GM12878 (cell line): Measurements from ENCODE around the gene TSPAN7. TPM values are rescaled to one million over a fixed set of nuclear protein-coding genes. Genes with fewer than 3 reads are reported as not detected.

Experiments used
- ATAC-seq: fragments of 200-7000 bp; cut with Tn5 transposase; 3 replicates; pipeline ENCODE4 v1.9.1; 2020; ENCODE audit warnings: mild to moderate bottlenecking, moderate library complexity
- BruUV-seq: library from RNA; stranded (reverse); fragments of 400-500 nt; replicated peaks from 2 replicates; lab custom pipeline; 2021; lab: Mats Ljungman, UMichigan
- CTCF ChIA-PET: fragments of 300-600 bp; sonication (Branson Sonifier 250); formaldehyde crosslinking; extraction: SDS; loops from one replicate; lab custom pipeline; 2021; ENCODE audit warnings: inconsistent platforms; lab: Yijun Ruan, JAX
- POLR2A ChIA-PET: fragments of 350-600 bp; formaldehyde crosslinking; extraction: SDS; loops from one replicate; lab custom pipeline; 2021; ENCODE audit warnings: inconsistent platforms; lab: Charles Lee
- RAD21 ChIA-PET: fragments of 300-600 bp; sonication (Branson Sonifier 250); formaldehyde crosslinking; loops from one replicate; lab custom pipeline; 2023; ENCODE audit warnings: antibody characterized with exemption; ENCODE audit not compliant: unreplicated experiment; lab: Charles Lee
- SMC1A ChIA-PET: fragments of 300-600 bp; sonication (Branson Sonifier 250); formaldehyde crosslinking; loops from one replicate; lab custom pipeline; 2023; ENCODE audit not compliant: unreplicated experiment, uncharacterized antibody; lab: Charles Lee
- DNase-seq: peaks from one replicate; pipeline ENCODE4 v3.0.0-alpha.2; 2011; ENCODE audit warnings: low read depth, low spot score
- FAIRE-seq: peaks from 3 replicates; lab custom pipeline; 2011; peaks lifted over from hg19 to GRCh38; lab: Jason Lieb, UNC
- H2AFZ ChIP-seq: 2 replicates; pipeline ENCODE4 v1.6.0; 2011; ENCODE audit warnings: low read depth, low read length, control low read depth; ENCODE audit not compliant: control insufficient read depth
- H3K27ac ChIP-seq: 2 replicates; pipeline ENCODE4 v1.5.1; 2011; ENCODE audit warnings: control low read depth; ENCODE audit not compliant: control insufficient read depth, insufficient read depth
- H3K27me3 ChIP-seq, 2 experiments: replicated peaks in 1 of 2; 2 replicates each; pipeline versions ENCODE4 v1.6.0 to v1.6.1; 2011; ENCODE audit warnings: low read length in 1 of 2; ENCODE audit not compliant: control insufficient read depth in 2 of 2, insufficient read depth in 2 of 2
- H3K36me3 ChIP-seq, 2 experiments: 2 replicates each; pipeline ENCODE4 v1.5.1; 2011; ENCODE audit warnings: low read length in 1 of 2; ENCODE audit not compliant: control insufficient read depth in 2 of 2, insufficient read depth in 2 of 2
- H3K4me1 ChIP-seq: 2 replicates; pipeline ENCODE4 v1.6.1; 2011; ENCODE audit warnings: mild to moderate bottlenecking, low read length, moderate library complexity, mixed read lengths; ENCODE audit not compliant: control insufficient read depth, insufficient read depth
- H3K4me2 ChIP-seq: 2 replicates; pipeline ENCODE4 v1.6.0; 2011; ENCODE audit warnings: control low read depth; ENCODE audit not compliant: control insufficient read depth, insufficient read depth
- H3K4me3 ChIP-seq: fragments of 200-600 bp; sonication (generic); 2 replicates; pipeline ENCODE4 v1.5.1; 2016
- H3K79me2 ChIP-seq: 2 replicates; pipeline ENCODE4 v1.6.0; 2011; ENCODE audit warnings: low read length; ENCODE audit not compliant: control insufficient read depth, insufficient read depth
- H3K9ac ChIP-seq: 2 replicates; pipeline ENCODE4 v1.8.0; 2011; ENCODE audit warnings: low read length, control low read depth, mixed read lengths; ENCODE audit not compliant: control insufficient read depth, insufficient read depth
- H3K9me3 ChIP-seq: replicated peaks from 3 replicates; pipeline ENCODE4 v1.5.1; 2011; ENCODE audit warnings: mild to moderate bottlenecking, low read length; ENCODE audit not compliant: control insufficient read depth, insufficient read depth
- H4K20me1 ChIP-seq: 2 replicates; pipeline ENCODE4 v1.6.0; 2011; ENCODE audit not compliant: control insufficient read depth, insufficient read depth
- CBX5 ChIP-seq: sonication (generic); IDR thresholded peaks from 2 replicates; pipeline ENCODE4 v1.6.1; 2016; ENCODE audit warnings: low read depth, moderate library complexity, mild to moderate bottlenecking, inconsistent platforms
- DPF2 ChIP-seq: fragments of 450-650 bp; IDR thresholded peaks from 2 replicates; pipeline ENCODE4 v1.6.1; 2017; ENCODE audit warnings: mild to moderate bottlenecking
- KLF5 ChIP-seq: fragments of 450-650 bp; IDR thresholded peaks from 2 replicates; pipeline ENCODE4 v1.6.1; 2014; ENCODE audit warnings: mild to moderate bottlenecking; ENCODE audit not compliant: partially characterized antibody
- LARP7 ChIP-seq: fragments of 450-650 bp; IDR thresholded peaks from 2 replicates; pipeline ENCODE4 v1.6.1; 2017; ENCODE audit warnings: mild to moderate bottlenecking
- MXI1 ChIP-seq: fragments of 150-350 bp; IDR thresholded peaks from 2 replicates; pipeline ENCODE4 v1.6.1; 2011; ENCODE audit warnings: low read depth, mild to moderate bottlenecking, inconsistent platforms, low read length, improper control_type of control experiment
- RAD21 ChIP-seq: IDR thresholded peaks from 2 replicates; pipeline ENCODE4 v1.6.1; 2011; ENCODE audit warnings: mild to moderate bottlenecking, low read depth, low read length, moderate library complexity; ENCODE audit not compliant: insufficient read depth
- SIX5 ChIP-seq: IDR thresholded peaks from 2 replicates; pipeline ENCODE4 v1.6.1; 2011; ENCODE audit warnings: mild to moderate bottlenecking, low read depth, low read length, moderate library complexity; ENCODE audit not compliant: severe bottlenecking
- SMARCA5 ChIP-seq: fragments of 450-650 bp; IDR thresholded peaks from 2 replicates; pipeline ENCODE4 v1.6.1; 2017; ENCODE audit warnings: mild to moderate bottlenecking
- ZBED1 ChIP-seq: IDR thresholded peaks from 2 replicates; pipeline ENCODE4 v1.6.1; 2016; ENCODE audit warnings: borderline replicate concordance
- ZZZ3 ChIP-seq: IDR thresholded peaks from 2 replicates; pipeline ENCODE4 v1.6.1; 2011; ENCODE audit warnings: low read depth; ENCODE audit not compliant: control insufficient read depth, insufficient read length
- WGBS: methylation state at CpG from one replicate; pipeline ENCODE4 v1.1.6; 2016; ENCODE audit warnings: low lambda C conversion rate; ENCODE audit not compliant: insufficient replicate concordance, insufficient coverage; ENCODE audit errors: missing lambda C conversion rate; 5-methylcytosine and 5-hydroxymethylcytosine counted together
- in situ Hi-C: fragments of 300-500 bp; cut with MboI; formaldehyde crosslinking; loops from 9 replicates; pipeline ENCODE4 v1.14.3; 2018; ENCODE audit warnings: mixed read lengths
- intact Hi-C: fragments of 100-400 bp; cut with micrococcal nuclease; formaldehyde crosslinking; loops from one replicate; pipeline ENCODE4 v1.14.2; 2022; ENCODE audit not compliant: unreplicated experiment
- polyA plus RNA-seq, 11 experiments: library from polyadenylated mRNA; depleted of rRNA in 4 of 11; unstranded in 6 of 11; stranded (reverse) in 5 of 11; fragments of >200 nt; fragmentation: Nextera tagmentation in 4 of 11; fragmentation: Illumina TruSeq in 1 of 11; extraction: Ambion mirVana in 4 of 11; extraction: Trizol in 1 of 11; gene quantifications; 1 replicate in 1 of 11; 2 replicates in 10 of 11; pipeline versions ENCODE4 v1.2.1 to v1.2.3, GENCODE V29; 2011 to 2016; ENCODE audit warnings: inconsistent platforms in 2 of 11, missing spikeins in 2 of 11, low read depth in 1 of 11
- total RNA-seq, 4 experiments: library from RNA; depleted of rRNA in 3 of 4; stranded (reverse); fragments of >200 nt in 3 of 4; fragmentation: Illumina TruSeq in 1 of 4; extraction: Trizol in 1 of 4; gene quantifications; 2 replicates each; pipeline versions ENCODE4 v1.2.1 to v1.2.3, GENCODE V29; 2013 to 2021
- TF ChIP-seq, protein P1 (sequence below): fragments of 450-650 bp; IDR thresholded peaks from 2 replicates; pipeline ENCODE4 v1.6.1; 2017; ENCODE audit warnings: mild to moderate bottlenecking, low read depth, inconsistent platforms; ENCODE audit not compliant: poor library complexity, severe bottlenecking
- TF ChIP-seq, protein P2 (sequence below): fragments of 450-650 bp; IDR thresholded peaks from 2 replicates; pipeline ENCODE4 v1.6.1; 2016; ENCODE audit warnings: mild to moderate bottlenecking, moderate library complexity, borderline replicate concordance

Gene TSPAN7
- total and polyA plus RNA-seq, 10 of the 15 experiments (the other 5 are each of a cell fraction or from before 2014, with no cell fraction given): 0.04 to 0.77 (median 0.14) TPM; not detected in 4

DNA sequence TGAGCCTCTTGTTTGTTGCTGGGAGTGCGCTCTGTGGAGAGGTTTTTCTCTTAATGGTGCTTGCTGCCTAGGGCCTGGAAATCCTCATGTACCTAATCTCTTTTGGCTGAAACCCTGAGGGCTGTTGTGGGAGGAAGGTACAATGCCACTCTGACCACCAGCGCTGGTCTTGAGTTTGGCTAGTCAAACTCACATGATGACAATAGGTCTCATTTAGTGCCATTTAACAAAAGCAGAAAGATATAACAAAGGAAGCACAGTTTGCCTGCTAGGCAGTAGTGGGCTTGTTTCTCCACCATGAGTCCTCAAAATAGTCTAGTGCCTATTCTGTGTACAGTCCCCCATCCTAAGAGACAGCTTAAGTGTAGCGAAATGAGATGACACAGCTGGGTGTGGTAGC is 111.3 kb downstream of the TSPAN7 start (continued):
- TF ChIP-seq, protein P1, sequence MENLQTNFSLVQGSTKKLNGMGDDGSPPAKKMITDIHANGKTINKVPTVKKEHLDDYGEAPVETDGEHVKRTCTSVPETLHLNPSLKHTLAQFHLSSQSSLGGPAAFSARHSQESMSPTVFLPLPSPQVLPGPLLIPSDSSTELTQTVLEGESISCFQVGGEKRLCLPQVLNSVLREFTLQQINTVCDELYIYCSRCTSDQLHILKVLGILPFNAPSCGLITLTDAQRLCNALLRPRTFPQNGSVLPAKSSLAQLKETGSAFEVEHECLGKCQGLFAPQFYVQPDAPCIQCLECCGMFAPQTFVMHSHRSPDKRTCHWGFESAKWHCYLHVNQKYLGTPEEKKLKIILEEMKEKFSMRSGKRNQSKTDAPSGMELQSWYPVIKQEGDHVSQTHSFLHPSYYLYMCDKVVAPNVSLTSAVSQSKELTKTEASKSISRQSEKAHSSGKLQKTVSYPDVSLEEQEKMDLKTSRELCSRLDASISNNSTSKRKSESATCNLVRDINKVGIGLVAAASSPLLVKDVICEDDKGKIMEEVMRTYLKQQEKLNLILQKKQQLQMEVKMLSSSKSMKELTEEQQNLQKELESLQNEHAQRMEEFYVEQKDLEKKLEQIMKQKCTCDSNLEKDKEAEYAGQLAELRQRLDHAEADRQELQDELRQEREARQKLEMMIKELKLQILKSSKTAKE: no peak
- TF ChIP-seq RAD21: no peak

DNA sequence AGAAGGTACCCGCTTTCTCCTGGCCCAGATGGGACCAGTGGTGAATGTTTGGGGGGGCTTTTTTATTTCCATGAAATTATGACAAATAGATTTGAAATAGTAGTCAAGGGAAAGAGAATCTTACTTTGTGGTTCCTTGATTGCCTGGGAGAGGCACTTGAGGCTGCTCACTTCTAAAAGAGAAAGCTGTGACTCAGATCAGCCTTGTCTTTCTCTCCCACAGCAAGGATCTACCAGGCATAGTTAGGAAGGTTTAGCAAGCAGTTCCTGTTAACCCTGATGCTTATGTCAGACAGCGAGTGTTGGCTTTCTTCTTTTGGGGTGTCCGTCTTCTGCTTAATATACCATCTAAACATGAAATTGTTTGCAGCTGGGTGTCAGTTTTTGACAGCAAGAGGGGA is 114.5 kb downstream of the TSPAN7 start:
- CTCF ChIA-PET: interaction anchor here (1.4 kb wide), 1 partner anchor 79 kb away, joined by 4 read pairs; no protein-coding TSS in a partner anchor
- Histone ChIP-seq H3K27me3 (no peaks in the 10 kb centered on the region; a peak in 2 of 4 replicates), H4K20me1 (no peaks in the 10 kb centered on the region), H3K4me1 (no peaks in the 10 kb centered on the region), H3K9ac (no peak overlapping the region), H3K9me3 (no peaks in the 10 kb centered on the region), H2AFZ (no peak overlapping the region), H3K79me2 (no peaks in the 10 kb centered on the region), H3K4me2 (no peak overlapping the region), H3K36me3 (no peaks in the 10 kb centered on the region), H3K4me3 (no peak overlapping the region), H3K27ac (no peak overlapping the region)
- intact Hi-C loops (no loop called here), in situ Hi-C loops (no loop called here)
- RAD21 ChIA-PET: no interaction called here
- WGBS: 0% methylated on average over 3 of the region's 3 CpGs
- no peak for ATAC-seq
- POLR2A ChIA-PET: no interaction called here
- DNase-seq: no peak
- SMC1A ChIA-PET: interaction anchor here (1.5 kb wide), 1 partner anchor 12 kb away, joined by 3 read pairs; no protein-coding TSS in a partner anchor
- no peak for FAIRE-seq
- BruUV-seq: no TSS peak
- TF ChIP-seq LARP7: no peak
- TF ChIP-seq CBX5: no peak
- no peak for TF ChIP-seq SMARCA5
- TF ChIP-seq, protein P1: no peak
- no peak for TF ChIP-seq ZZZ3
- no peak for TF ChIP-seq ZBED1
- no peak for TF ChIP-seq MXI1
- no peak for TF ChIP-seq DPF2
- TF ChIP-seq, protein P2, sequence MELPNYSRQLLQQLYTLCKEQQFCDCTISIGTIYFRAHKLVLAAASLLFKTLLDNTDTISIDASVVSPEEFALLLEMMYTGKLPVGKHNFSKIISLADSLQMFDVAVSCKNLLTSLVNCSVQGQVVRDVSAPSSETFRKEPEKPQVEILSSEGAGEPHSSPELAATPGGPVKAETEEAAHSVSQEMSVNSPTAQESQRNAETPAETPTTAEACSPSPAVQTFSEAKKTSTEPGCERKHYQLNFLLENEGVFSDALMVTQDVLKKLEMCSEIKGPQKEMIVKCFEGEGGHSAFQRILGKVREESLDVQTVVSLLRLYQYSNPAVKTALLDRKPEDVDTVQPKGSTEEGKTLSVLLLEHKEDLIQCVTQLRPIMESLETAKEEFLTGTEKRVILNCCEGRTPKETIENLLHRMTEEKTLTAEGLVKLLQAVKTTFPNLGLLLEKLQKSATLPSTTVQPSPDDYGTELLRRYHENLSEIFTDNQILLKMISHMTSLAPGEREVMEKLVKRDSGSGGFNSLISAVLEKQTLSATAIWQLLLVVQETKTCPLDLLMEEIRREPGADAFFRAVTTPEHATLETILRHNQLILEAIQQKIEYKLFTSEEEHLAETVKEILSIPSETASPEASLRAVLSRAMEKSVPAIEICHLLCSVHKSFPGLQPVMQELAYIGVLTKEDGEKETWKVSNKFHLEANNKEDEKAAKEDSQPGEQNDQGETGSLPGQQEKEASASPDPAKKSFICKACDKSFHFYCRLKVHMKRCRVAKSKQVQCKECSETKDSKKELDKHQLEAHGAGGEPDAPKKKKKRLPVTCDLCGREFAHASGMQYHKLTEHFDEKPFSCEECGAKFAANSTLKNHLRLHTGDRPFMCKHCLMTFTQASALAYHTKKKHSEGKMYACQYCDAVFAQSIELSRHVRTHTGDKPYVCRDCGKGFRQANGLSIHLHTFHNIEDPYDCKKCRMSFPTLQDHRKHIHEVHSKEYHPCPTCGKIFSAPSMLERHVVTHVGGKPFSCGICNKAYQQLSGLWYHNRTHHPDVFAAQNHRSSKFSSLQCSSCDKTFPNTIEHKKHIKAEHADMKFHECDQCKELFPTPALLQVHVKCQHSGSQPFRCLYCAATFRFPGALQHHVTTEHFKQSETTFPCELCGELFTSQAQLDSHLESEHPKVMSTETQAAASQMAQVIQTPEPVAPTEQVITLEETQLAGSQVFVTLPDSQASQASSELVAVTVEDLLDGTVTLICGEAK: no peak
- no peak for TF ChIP-seq SIX5
- TF ChIP-seq KLF5: no peak
